Calu3 (cell line): ENCODE results near the gene HMCN2. TPM values are rescaled to one million over a fixed set of nuclear protein-coding genes. Genes with fewer than 3 reads are reported as not detected.

Experiments used
- BruUV-seq: library from RNA; stranded (reverse); fragments of 400-500 nt; replicated peaks from 2 replicates; lab custom pipeline; 2021; lab: Mats Ljungman, UMichigan
- CTCF ChIA-PET: fragments of 300-600 bp; sonication (Branson Sonifier 250); formaldehyde crosslinking; loops from one replicate; lab custom pipeline; 2022; ENCODE audit warnings: antibody characterized with exemption; lab: Charles Lee
- DNase-seq: peaks from one replicate; pipeline ENCODE4 v3.0.0; 2022
- H3K27ac Mint-ChIP-seq: one replicate; pipeline ENCODE4 v1.8.0; 2022; ENCODE audit warnings: mixed read lengths; ENCODE audit not compliant: unreplicated experiment
- H3K27me3 Mint-ChIP-seq: one replicate; pipeline ENCODE4 v1.8.0; 2022; ENCODE audit warnings: mixed read lengths; ENCODE audit not compliant: unreplicated experiment
- H3K36me3 Mint-ChIP-seq: one replicate; pipeline ENCODE4 v1.8.0; 2022; ENCODE audit warnings: mild to moderate bottlenecking, moderate library complexity, mixed read lengths; ENCODE audit not compliant: insufficient read depth, unreplicated experiment
- H3K4me1 Mint-ChIP-seq: one replicate; pipeline ENCODE4 v1.8.0; 2022; ENCODE audit warnings: mild to moderate bottlenecking, low read depth, mixed read lengths; ENCODE audit not compliant: unreplicated experiment
- H3K4me3 Mint-ChIP-seq: one replicate; pipeline ENCODE4 v1.8.0; 2022; ENCODE audit warnings: mild to moderate bottlenecking, low read depth, moderate library complexity, mixed read lengths; ENCODE audit not compliant: unreplicated experiment
- H3K9me3 Mint-ChIP-seq: one replicate; pipeline ENCODE4 v1.8.0; 2022; ENCODE audit warnings: low read depth, mixed read lengths; ENCODE audit not compliant: unreplicated experiment
- CTCF ChIP-seq: fragments of 200-600 bp; IDR thresholded peaks from one replicate; pipeline ENCODE4 v1.8.0; 2022; ENCODE audit warnings: antibody characterized with exemption; ENCODE audit not compliant: unreplicated experiment
- intact Hi-C: fragments of 100-400 bp; cut with micrococcal nuclease; formaldehyde crosslinking; loops from one replicate; pipeline ENCODE4 v1.10.0; 2022; ENCODE audit not compliant: unreplicated experiment
- total RNA-seq: library from RNA; stranded (reverse); gene quantifications from 2 replicates; pipeline ENCODE4 v1.2.3, GENCODE V29; 2022

HMCN2 gene
- total RNA-seq, 1 experiment from 2014 or later: not detected

DNA sequence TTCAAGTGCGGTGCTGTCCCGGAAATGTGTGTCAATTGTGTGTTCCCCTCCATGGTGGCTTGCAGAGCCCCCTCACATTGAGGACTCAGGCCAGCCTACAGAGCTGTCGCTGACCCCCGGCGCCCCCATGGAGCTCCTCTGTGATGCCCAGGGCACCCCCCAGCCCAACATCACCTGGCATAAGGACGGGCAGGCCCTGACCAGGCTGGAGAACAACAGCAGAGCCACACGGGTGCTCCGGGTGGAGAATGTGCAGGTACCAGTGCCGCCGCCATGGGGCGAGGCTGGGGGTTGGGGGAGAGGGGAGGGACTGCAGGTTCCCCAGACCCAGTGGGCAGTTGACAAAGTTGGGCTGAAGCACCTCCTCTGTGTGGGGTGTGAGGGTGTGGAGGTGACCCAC lies 128.8 kb downstream of the HMCN2 start:
- intact Hi-C loops: no loop called here
- BruUV-seq: no TSS peak
- Mint-ChIP-seq H3K27ac (no peak overlapping the region), H3K36me3 (no peaks in the 10 kb centered on the region), H3K4me3 (no peak overlapping the region), H3K4me1 (no peaks in the 10 kb centered on the region), H3K9me3 (no peaks in the 10 kb centered on the region), H3K27me3 (peaks cover 21% of the 10 kb centered on the region)
- TF ChIP-seq CTCF: no peak
- no peak for DNase-seq
- CTCF ChIA-PET: no interaction called here

GRCh38 chr9:130394814-130395470 lies 129.4 kb downstream of the HMCN2 start:
- intact Hi-C loops: no loop called here
- Mint-ChIP-seq H3K9me3 (no peaks in the 10 kb centered on the region), H3K4me1 (no peaks in the 10 kb centered on the region), H3K27ac (no peak overlapping the region), H3K27me3 (peaks cover 15% of the 10 kb centered on the region), H3K4me3 (no peak overlapping the region), H3K36me3 (no peaks in the 10 kb centered on the region)
- TF ChIP-seq CTCF: no peak
- CTCF ChIA-PET: no interaction called here
- BruUV-seq: no TSS peak
- DNase-seq: no peak

GRCh38 chr9:130395810-130396435 lies 130.4 kb downstream of the HMCN2 start:
- Mint-ChIP-seq H3K36me3 (no peaks in the 10 kb centered on the region), H3K4me3 (no peak overlapping the region), H3K27me3 (peaks cover 15% of the 10 kb centered on the region), H3K4me1 (no peaks in the 10 kb centered on the region), H3K27ac (no peak overlapping the region), H3K9me3 (no peaks in the 10 kb centered on the region)
- BruUV-seq: no TSS peak
- CTCF ChIA-PET: no interaction called here
- intact Hi-C loops: no loop called here
- no peak for TF ChIP-seq CTCF
- DNase-seq: no peak

- CTCF ChIA-PET: no interaction called here
- Mint-ChIP-seq H3K4me3 (no peak overlapping the region), H3K36me3 (no peaks in the 10 kb centered on the region), H3K27ac (no peak overlapping the region), H3K9me3 (no peaks in the 10 kb centered on the region), H3K4me1 (no peaks in the 10 kb centered on the region), H3K27me3 (peaks cover 15% of the 10 kb centered on the region)
- no peak for TF ChIP-seq CTCF
- intact Hi-C loops: no loop called here
- DNase-seq: no peak
- BruUV-seq: no TSS peak
Measured at GRCh38 chr9:130396581-130396980, 131.0 kb downstream of the HMCN2 start.
